ENCODE measurements around the gene MYORG.

The MYORG gene

GRCh38 chr9:34376596-34377403, at the start of gene MYORG:
TSS of gene MYORG (minus strand) at chr9:34376898. CDS start at chr9:34372943, 3,955 bp downstream.
- H3K27ac ChIP-seq: peak within 1 kb of the TSS; percentile 40
- DNase-seq (ENCODE audit: low read depth, low spot score): peak; percentile 75

GRCh38 chr9:34419716-34420504, 43.2 kb upstream of the MYORG start:
- H3K27ac ChIP-seq: no peak overlapping the region
- DNase-seq (ENCODE audit: low read depth, low spot score): no peak

- DNase-seq (ENCODE audit: low read depth, low spot score): no peak
- H3K27ac ChIP-seq: no peak overlapping the region
Measured at GRCh38 chr9:34417734-34418133, 41.0 kb upstream of the MYORG start.

GRCh38 chr9:34413231-34413852, 36.6 kb upstream of the MYORG start:
- DNase-seq (ENCODE audit: low read depth, low spot score): no peak

GRCh38 chr9:34412336-34412735, 35.6 kb upstream of the MYORG start:
- no peak for DNase-seq (ENCODE audit: low read depth, low spot score)
- H3K27ac ChIP-seq: no peak overlapping the region

More at GRCh38 chr9:34413231-34413852, 36.6 kb upstream of the MYORG start:
- H3K27ac ChIP-seq: no peak overlapping the region

- no peak for DNase-seq (ENCODE audit: low read depth, low spot score)
- no peak overlapping the region for H3K27ac ChIP-seq
Measured at GRCh38 chr9:34409154-34409553, 32.5 kb upstream of the MYORG start.

- DNase-seq (ENCODE audit: low read depth, low spot score): no peak
- no peak overlapping the region for H3K27ac ChIP-seq
Measured at GRCh38 chr9:34408173-34408572, 31.5 kb upstream of the MYORG start.

GRCh38 chr9:34406219-34406618, 29.5 kb upstream of the MYORG start:
- no peak for DNase-seq (ENCODE audit: low read depth, low spot score)

GRCh38 chr9:34405719-34406118, 29.0 kb upstream of the MYORG start:
- H3K27ac ChIP-seq: no peak overlapping the region
- no peak for DNase-seq (ENCODE audit: low read depth, low spot score)

More at GRCh38 chr9:34406219-34406618, 29.5 kb upstream of the MYORG start:
- H3K27ac ChIP-seq: no peak overlapping the region

GRCh38 chr9:34403554-34404380, 27.1 kb upstream of the MYORG start:
- H3K27ac ChIP-seq: no peak overlapping the region
- DNase-seq (ENCODE audit: low read depth, low spot score): no peak

GRCh38 chr9:34400686-34401602, 24.2 kb upstream of the MYORG start:
- DNase-seq (ENCODE audit: low read depth, low spot score): no peak
- no peak overlapping the region for H3K27ac ChIP-seq

- H3K27ac ChIP-seq: no peak overlapping the region
Measured at GRCh38 chr9:34400275-34400674, 23.6 kb upstream of the MYORG start.

GRCh38 chr9:34399729-34400128, 23.0 kb upstream of the MYORG start:
- DNase-seq (ENCODE audit: low read depth, low spot score): no peak
- H3K27ac ChIP-seq: no peak overlapping the region

More at GRCh38 chr9:34400275-34400674, 23.6 kb upstream of the MYORG start:
- DNase-seq (ENCODE audit: low read depth, low spot score): no peak

GRCh38 chr9:34398875-34399274, 22.2 kb upstream of the MYORG start:
- H3K27ac ChIP-seq: no peak overlapping the region
- no peak for DNase-seq (ENCODE audit: low read depth, low spot score)

- DNase-seq (ENCODE audit: low read depth, low spot score): no peak
Measured at GRCh38 chr9:34396276-34397214, 19.8 kb upstream of the MYORG start.

GRCh38 chr9:34392511-34392910, 15.8 kb upstream of the MYORG start:
- no peak for DNase-seq (ENCODE audit: low read depth, low spot score)
- no peak overlapping the region for H3K27ac ChIP-seq

More at GRCh38 chr9:34396276-34397214, 19.8 kb upstream of the MYORG start:
- no peak overlapping the region for H3K27ac ChIP-seq

GRCh38 chr9:34387239-34387638, 10.5 kb upstream of the MYORG start:
- DNase-seq (ENCODE audit: low read depth, low spot score): no peak
- H3K27ac ChIP-seq: no peak overlapping the region

GRCh38 chr9:34386656-34387055, 10.0 kb upstream of the MYORG start:
- H3K27ac ChIP-seq: no peak overlapping the region
- no peak for DNase-seq (ENCODE audit: low read depth, low spot score)

All from epithelial cell of prostate (primary cell).